BLaER1 treated with 17β-estradiol and CSF1 and Interleukin-3, amounts not matched to agents 10 nM and 100 nM (cell line): ENCODE results near the gene CYTH3.

ENCODE experiments used
- H3K27ac ChIP-seq, 11 experiments: shearing (Covaris generic); formaldehyde crosslinking; 2 replicates each; pipeline ENCODE4 v1.8.1; 2022
- H3K27me3 ChIP-seq, 11 experiments: shearing (Covaris generic); formaldehyde crosslinking; 2 replicates each; pipeline ENCODE4 v1.8.1; 2022
- H3K36me3 ChIP-seq, 11 experiments: shearing (Covaris generic); formaldehyde crosslinking; 2 replicates each; pipeline ENCODE4 v1.8.1; 2022
- H3K4me1 ChIP-seq, 10 experiments: shearing (Covaris generic); formaldehyde crosslinking; 2 replicates each; pipeline ENCODE4 v1.8.1; 2022
- H3K4me2 ChIP-seq, 11 experiments: shearing (Covaris generic); formaldehyde crosslinking; 2 replicates each; pipeline ENCODE4 v1.8.1; 2022
- H3K4me3 ChIP-seq, 10 experiments: shearing (Covaris generic); formaldehyde crosslinking; 2 replicates each; pipeline ENCODE4 v1.8.1; 2022
- H3K9ac ChIP-seq, 11 experiments: shearing (Covaris generic); formaldehyde crosslinking; 2 replicates each; pipeline ENCODE4 v1.8.1; 2022
- H3K9me3 ChIP-seq, 11 experiments: shearing (Covaris generic); formaldehyde crosslinking; replicated peaks in 1 of 11; 2 replicates each; pipeline ENCODE4 v1.8.1; 2022
- H4K20me1 ChIP-seq, 11 experiments: shearing (Covaris generic); formaldehyde crosslinking; 2 replicates each; pipeline ENCODE4 v1.8.1; 2022
- Cebpa-rat ChIP-seq, 11 experiments: shearing (Covaris generic); IDR thresholded peaks; 2 replicates each; pipeline ENCODE4 v1.8.1; 2022

CYTH3 gene

DNA sequence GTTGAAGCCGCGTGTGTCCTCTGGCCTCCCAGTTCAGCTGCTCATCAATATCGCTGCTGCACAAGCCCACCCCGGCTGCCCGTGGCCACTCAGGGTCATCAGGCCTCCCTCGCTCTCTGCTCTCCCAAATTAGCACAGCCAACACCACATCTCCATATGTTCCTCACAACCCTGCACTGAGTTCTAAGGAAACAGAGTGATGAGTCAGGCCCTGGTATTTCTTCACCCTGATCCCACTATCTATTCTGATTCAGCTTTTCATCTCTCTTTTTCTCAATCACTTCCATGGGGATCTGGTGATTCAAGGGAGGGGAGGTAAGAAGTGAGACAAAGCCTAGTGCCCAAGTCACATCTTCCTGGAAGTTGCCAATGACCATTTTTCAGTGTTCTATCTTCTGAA lies 23.8 kb downstream of the CYTH3 start:
- no peaks in the 10 kb centered on the region for H3K9me3 ChIP-seq
- peaks cover 45 to 76% (median 60%) of the 10 kb centered on the region in 10 experiments for H3K4me1 ChIP-seq
- peak overlapping the region in 10 of 11 experiments; percentile 6 to 84 (median 69); a peak in 18 of 22 replicates for H3K4me2 ChIP-seq
- H3K4me3 ChIP-seq = no peak overlapping the region
- H4K20me1 ChIP-seq = peaks cover 0 to 60% (median 2%) of the 10 kb centered on the region in 11 experiments; a peak in 7 of 22 replicates
- H3K27ac ChIP-seq = peak overlapping the region in 6 of 11 experiments; percentile 18 to 61 (median 50); a peak in 11 of 22 replicates
- peak overlapping the region in 2 of 11 experiments; percentile 17 to 34; a peak in 5 of 22 replicates for H3K9ac ChIP-seq
- H3K36me3 ChIP-seq = no peaks in the 10 kb centered on the region
- no peaks in the 10 kb centered on the region for H3K27me3 ChIP-seq
- TF ChIP-seq Cebpa-rat (IDR thresholded peaks at IDR 0.05) = peak in 2 of 11 experiments; percentile 19 to 43; a peak in 1 of 22 replicates

DNA sequence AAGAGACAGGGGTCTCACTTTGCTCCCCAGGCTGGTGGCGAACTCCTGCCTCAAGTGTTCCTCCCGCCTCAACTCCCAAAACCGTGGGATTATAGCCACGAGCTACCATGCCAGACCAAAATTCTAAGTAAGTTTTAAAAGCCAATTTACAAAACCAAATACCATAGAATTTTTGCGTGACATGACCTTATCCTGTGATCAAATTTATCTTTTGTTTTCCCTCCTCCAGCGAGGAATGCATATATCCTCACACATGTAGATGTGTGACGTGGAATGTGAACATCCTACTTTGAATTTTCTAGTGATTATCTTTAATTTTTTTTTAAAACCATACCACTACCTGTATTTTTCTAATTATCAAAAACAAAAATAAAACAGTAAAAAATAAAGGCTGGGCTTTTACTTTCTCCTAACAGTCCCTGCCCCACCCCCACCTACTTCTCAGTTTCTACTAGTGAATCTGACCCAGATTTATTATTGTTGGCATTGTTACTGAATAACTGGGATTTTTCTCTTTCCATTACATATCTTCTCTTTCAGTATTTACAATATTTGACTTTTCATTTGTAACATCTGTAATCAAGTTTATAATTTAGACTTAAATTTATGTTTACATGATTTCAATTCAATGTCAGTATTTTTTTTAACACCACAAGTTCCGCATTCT lies 26.0 kb downstream of the CYTH3 start:
- H4K20me1 ChIP-seq = peaks cover 0 to 62% (median 0%) of the 10 kb centered on the region in 11 experiments; a peak in 6 of 22 replicates
- H3K4me3 ChIP-seq = no peak overlapping the region
- H3K9me3 ChIP-seq = no peaks in the 10 kb centered on the region
- no peak for TF ChIP-seq Cebpa-rat (IDR thresholded peaks at IDR 0.05)
- H3K4me1 ChIP-seq = peaks cover 23 to 59% (median 39%) of the 10 kb centered on the region in 10 experiments
- H3K4me2 ChIP-seq = no peak overlapping the region
- no peaks in the 10 kb centered on the region for H3K27me3 ChIP-seq
- H3K36me3 ChIP-seq = no peaks in the 10 kb centered on the region
- H3K27ac ChIP-seq = no peak overlapping the region
- no peak overlapping the region for H3K9ac ChIP-seq

DNA sequence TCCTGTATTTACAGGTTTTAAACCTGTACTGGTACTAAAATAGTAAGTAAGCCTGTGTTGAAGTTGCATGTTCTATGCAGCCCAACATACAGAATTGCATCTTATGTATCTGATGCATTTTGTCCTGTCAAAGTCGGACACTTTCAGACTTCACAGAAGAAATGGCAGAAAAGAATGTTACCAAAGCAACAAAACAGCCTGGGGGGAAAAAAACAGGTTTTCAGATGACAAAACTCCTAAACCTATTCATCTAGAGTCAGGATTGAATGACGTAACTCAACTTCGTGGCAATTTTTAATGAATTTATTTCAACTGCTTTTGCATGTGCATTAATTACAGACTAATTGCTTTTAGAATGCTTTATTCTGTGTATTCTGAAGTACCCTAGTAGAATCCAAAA lies 28.4 kb downstream of the CYTH3 start:
- Histone ChIP-seq H3K4me3 (no peak overlapping the region), H4K20me1 (peaks cover 0 to 68% (median 4%) of the 10 kb centered on the region in 11 experiments; a peak in 7 of 22 replicates), H3K27me3 (no peaks in the 10 kb centered on the region), H3K4me1 (peaks cover 0 to 44% (median 16%) of the 10 kb centered on the region in 10 experiments; a peak in 18 of 20 replicates), H3K36me3 (no peaks in the 10 kb centered on the region), H3K27ac (no peak overlapping the region), H3K9me3 (no peaks in the 10 kb centered on the region), H3K9ac (no peak overlapping the region), H3K4me2 (no peak overlapping the region)
- TF ChIP-seq Cebpa-rat (IDR thresholded peaks at IDR 0.05) = no peak

DNA sequence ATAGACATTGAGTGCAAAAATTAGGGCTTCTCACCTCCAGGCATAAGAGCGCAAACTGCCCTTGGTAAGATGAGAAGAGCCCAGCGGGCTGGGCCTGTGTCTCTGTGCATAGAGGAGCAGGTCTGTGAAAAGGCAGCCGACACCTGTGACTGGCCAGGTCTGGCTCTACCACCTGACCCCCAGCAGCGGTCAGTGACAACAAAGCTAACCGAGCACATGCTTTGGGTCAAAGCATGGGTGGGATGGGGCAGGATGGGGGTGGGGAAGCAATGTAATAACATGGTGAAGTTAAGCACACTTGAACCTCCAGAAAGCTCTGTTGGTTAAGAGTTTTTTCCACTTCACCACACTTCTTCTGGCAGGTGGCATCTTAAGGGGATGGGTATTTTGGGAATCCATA lies 29.3 kb downstream of the CYTH3 start:
- Histone ChIP-seq H3K4me1 (peaks cover 0 to 35% (median 7%) of the 10 kb centered on the region in 10 experiments; a peak in 17 of 20 replicates), H3K4me3 (no peak overlapping the region), H3K9me3 (no peaks in the 10 kb centered on the region), H3K36me3 (no peaks in the 10 kb centered on the region), H3K9ac (no peak overlapping the region), H3K27ac (no peak overlapping the region), H3K4me2 (no peak overlapping the region; a peak in 1 of 22 replicates), H3K27me3 (no peaks in the 10 kb centered on the region), H4K20me1 (peaks cover 0 to 61% (median 4%) of the 10 kb centered on the region in 11 experiments; a peak in 8 of 22 replicates)
- no peak for TF ChIP-seq Cebpa-rat (IDR thresholded peaks at IDR 0.05)

DNA sequence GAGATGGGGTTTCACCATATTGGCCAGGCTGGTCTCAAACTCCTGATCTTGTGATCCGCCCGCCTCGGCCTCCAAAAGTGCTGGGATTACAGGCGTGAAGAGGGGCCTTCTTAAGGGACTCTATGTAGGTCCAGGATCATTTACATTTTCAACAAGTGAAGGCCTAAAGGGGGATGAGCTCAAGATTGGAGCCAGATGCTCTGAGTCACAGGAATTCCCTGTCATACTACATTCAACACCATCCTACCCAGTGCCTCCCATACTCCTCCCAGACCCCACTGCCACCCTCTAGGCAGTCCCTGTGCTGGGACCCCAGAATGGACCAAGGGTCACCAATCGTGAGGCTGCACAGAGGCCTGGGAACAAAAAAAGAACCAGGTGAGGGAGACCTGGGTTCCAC lies 29.9 kb downstream of the CYTH3 start:
- Histone ChIP-seq H3K4me3 (no peak overlapping the region), H3K4me2 (no peak overlapping the region), H3K4me1 (peaks cover 0 to 29% (median 3%) of the 10 kb centered on the region in 10 experiments; a peak in 12 of 20 replicates), H4K20me1 (peaks cover 0 to 62% (median 1%) of the 10 kb centered on the region in 11 experiments; a peak in 8 of 22 replicates), H3K9me3 (no peaks in the 10 kb centered on the region), H3K9ac (no peak overlapping the region), H3K27ac (no peak overlapping the region), H3K27me3 (no peaks in the 10 kb centered on the region), H3K36me3 (no peaks in the 10 kb centered on the region)
- TF ChIP-seq Cebpa-rat (IDR thresholded peaks at IDR 0.05) = no peak

DNA sequence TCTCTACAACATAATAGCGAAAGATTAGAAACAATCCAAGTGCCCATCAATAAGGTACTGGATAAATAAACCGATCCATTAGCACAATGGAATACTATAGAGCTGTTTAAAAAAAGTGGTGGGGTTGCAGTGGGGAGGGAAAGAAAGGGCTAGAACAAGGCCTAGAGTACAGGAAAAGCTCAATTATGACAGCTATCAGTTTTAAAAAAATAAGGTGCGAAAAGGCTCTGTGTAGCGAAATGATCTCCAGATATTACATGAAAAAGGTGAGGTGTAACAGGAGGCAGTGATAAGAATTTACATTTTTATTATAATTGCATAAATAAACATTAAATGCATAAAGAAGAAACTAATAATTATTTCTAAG lies 30.8 kb downstream of the CYTH3 start:
- no peaks in the 10 kb centered on the region for H3K9me3 ChIP-seq
- no peak for TF ChIP-seq Cebpa-rat (IDR thresholded peaks at IDR 0.05)
- no peaks in the 10 kb centered on the region for H3K27me3 ChIP-seq

DNA sequence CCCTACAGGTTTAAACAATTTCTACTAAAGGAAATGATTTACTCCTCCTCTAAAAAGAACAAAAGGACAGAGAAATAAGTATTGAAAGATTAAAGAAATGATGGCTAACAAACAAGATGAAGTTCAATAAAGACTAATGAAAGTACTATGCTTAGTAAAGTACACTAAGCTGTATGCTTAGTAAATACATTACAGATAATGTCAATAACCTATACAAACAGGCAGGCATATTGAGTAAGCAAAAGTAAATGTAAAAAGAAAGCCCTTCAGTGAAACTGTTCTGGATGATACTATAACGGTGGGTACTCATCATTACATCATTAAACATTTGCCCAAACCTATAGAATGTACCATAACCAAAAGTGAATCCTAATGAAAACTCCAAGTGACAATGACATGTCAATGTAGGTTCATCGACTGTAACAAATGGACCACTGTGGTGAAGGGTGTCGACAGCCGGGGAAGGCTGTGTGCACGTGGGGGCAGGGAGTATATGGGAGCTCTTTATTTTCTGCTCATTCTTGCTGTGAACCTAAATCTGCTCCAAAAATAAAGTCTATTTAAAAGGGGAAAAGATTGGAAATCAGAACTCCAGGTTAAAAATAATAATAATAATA lies 34.0 kb downstream of the CYTH3 start:
- no peak overlapping the region for H3K4me2 ChIP-seq
- peaks cover 13 to 31% (median 17%) of the 10 kb centered on the region in 10 experiments for H3K4me1 ChIP-seq
- H3K9me3 ChIP-seq = no peaks in the 10 kb centered on the region
- H3K27ac ChIP-seq = no peak overlapping the region
- H3K9ac ChIP-seq = no peak overlapping the region
- peaks cover 0 to 72% (median 6%) of the 10 kb centered on the region in 11 experiments; a peak in 9 of 22 replicates for H4K20me1 ChIP-seq
- no peak overlapping the region for H3K4me3 ChIP-seq
- TF ChIP-seq Cebpa-rat (IDR thresholded peaks at IDR 0.05) = no peak
- H3K36me3 ChIP-seq = no peaks in the 10 kb centered on the region; a peak in 1 of 22 replicates
- H3K27me3 ChIP-seq = no peaks in the 10 kb centered on the region

More for the DNA sequence above, 30.8 kb downstream of the CYTH3 start:
- Histone ChIP-seq H3K4me3 (no peak overlapping the region), H4K20me1 (peaks cover 0 to 64% (median 4%) of the 10 kb centered on the region in 11 experiments; a peak in 7 of 22 replicates), H3K4me2 (no peak overlapping the region), H3K27ac (no peak overlapping the region), H3K4me1 (peaks cover 0 to 21% (median 2%) of the 10 kb centered on the region in 10 experiments; a peak in 7 of 20 replicates), H3K36me3 (no peaks in the 10 kb centered on the region; a peak in 1 of 22 replicates), H3K9ac (no peak overlapping the region)

DNA sequence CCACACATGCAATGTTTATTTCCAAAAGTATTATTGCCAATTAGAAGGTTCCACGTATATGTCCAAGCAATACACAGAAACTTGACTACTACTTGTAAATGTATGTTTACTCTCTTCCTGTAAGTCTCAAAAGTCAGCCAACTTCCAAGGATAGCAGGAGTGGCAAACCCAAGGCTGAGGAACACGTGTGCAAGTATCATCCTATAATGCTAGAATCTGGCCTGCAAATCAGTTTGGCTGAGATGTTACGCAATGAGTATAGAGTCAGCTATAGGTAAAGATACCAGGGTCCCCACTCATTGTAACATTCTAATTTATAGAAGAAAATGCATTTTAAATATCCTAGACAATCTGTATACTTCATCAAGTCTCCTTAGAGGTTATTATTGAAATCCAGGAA lies 34.7 kb downstream of the CYTH3 start:
- no peak overlapping the region for H3K4me3 ChIP-seq
- no peak overlapping the region for H3K9ac ChIP-seq
- no peak overlapping the region for H3K4me2 ChIP-seq
- H3K4me1 ChIP-seq = peaks cover 15 to 38% (median 21%) of the 10 kb centered on the region in 10 experiments
- no peaks in the 10 kb centered on the region for H3K9me3 ChIP-seq
- H4K20me1 ChIP-seq = peaks cover 0 to 71% (median 6%) of the 10 kb centered on the region in 11 experiments; a peak in 9 of 22 replicates
- H3K27me3 ChIP-seq = no peaks in the 10 kb centered on the region
- H3K27ac ChIP-seq = no peak overlapping the region
- TF ChIP-seq Cebpa-rat (IDR thresholded peaks at IDR 0.05) = peak in 7 of 11 experiments; percentile 33 to 89 (median 68); a peak in 11 of 22 replicates
- no peaks in the 10 kb centered on the region; a peak in 1 of 22 replicates for H3K36me3 ChIP-seq

DNA sequence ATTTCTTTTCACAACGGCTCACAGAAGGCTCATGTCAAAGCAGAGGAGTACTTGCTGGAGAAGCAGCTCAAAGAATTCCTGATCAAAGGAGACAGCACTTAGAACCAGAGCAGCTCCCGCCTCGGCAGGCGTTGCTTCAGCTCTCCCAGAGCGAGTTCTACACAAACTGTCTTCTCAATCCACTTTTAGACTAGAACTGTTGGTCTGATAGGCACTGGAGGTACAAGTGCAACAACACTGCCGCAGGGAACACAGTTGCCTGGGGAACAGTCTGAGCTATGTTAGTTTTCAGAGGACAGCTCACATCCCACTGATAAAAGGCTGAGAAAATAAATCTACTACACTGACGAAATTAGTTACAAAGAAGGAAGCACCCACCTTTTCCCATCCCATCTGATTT lies 35.4 kb downstream of the CYTH3 start:
- H4K20me1 ChIP-seq = peaks cover 0 to 72% (median 8%) of the 10 kb centered on the region in 11 experiments; a peak in 9 of 22 replicates
- peaks cover 15 to 45% (median 29%) of the 10 kb centered on the region in 10 experiments for H3K4me1 ChIP-seq
- H3K9me3 ChIP-seq = no peaks in the 10 kb centered on the region
- no peak overlapping the region for H3K27ac ChIP-seq
- no peaks in the 10 kb centered on the region; a peak in 1 of 22 replicates for H3K36me3 ChIP-seq
- H3K4me3 ChIP-seq = no peak overlapping the region
- no peaks in the 10 kb centered on the region for H3K27me3 ChIP-seq
- no peak overlapping the region for H3K9ac ChIP-seq
- no peak for TF ChIP-seq Cebpa-rat (IDR thresholded peaks at IDR 0.05)
- no peak overlapping the region for H3K4me2 ChIP-seq
